A673 (cell line): ENCODE data around the gene APOC1. TPM values are rescaled to one million over a fixed set of nuclear protein-coding genes. Genes with fewer than 3 reads are reported as not detected.

ENCODE experiments used
- BruUV-seq: library from RNA; stranded (reverse); fragments of 400-500 nt; replicated peaks from 2 replicates; lab custom pipeline; 2021; lab: Mats Ljungman, UMichigan
- CTCF ChIA-PET: fragments of 300-600 bp; sonication (Branson Sonifier 250); formaldehyde crosslinking; loops from one replicate; lab custom pipeline; 2022; ENCODE audit warnings: antibody characterized with exemption; lab: Charles Lee
- POLR2A ChIA-PET: fragments of 300-600 bp; sonication (Branson Sonifier 250); formaldehyde crosslinking; loops from one replicate; lab custom pipeline; 2022; ENCODE audit warnings: antibody characterized with exemption; ENCODE audit not compliant: low non-redundant PET; lab: Charles Lee
- DNase-seq: peaks from one replicate; pipeline ENCODE4 v3.0.0-alpha.2; 2015; ENCODE audit warnings: low spot score
- H3K27ac ChIP-seq: fragments of 200-600 bp; sonication (generic); 2 replicates; pipeline ENCODE4 v1.5.1; 2016; ENCODE audit warnings: mixed run types, low read depth, mild to moderate bottlenecking, mixed read lengths, antibody characterized with exemption, low read length; ENCODE audit not compliant: poor library complexity, severe bottlenecking
- H3K27me3 ChIP-seq: fragments of 200-600 bp; sonication (generic); replicated peaks from 2 replicates; pipeline ENCODE4 v1.6.1; 2017; ENCODE audit warnings: mixed run types, low read depth, mild to moderate bottlenecking, mixed read lengths, antibody characterized with exemption, low read length; ENCODE audit not compliant: insufficient read depth, poor library complexity
- H3K36me3 ChIP-seq: fragments of 200-600 bp; sonication (generic); 2 replicates; pipeline ENCODE4 v1.6.1; 2016; ENCODE audit warnings: mixed run types, mild to moderate bottlenecking, mixed read lengths, antibody characterized with exemption, low read length; ENCODE audit not compliant: insufficient read depth, poor library complexity, severe bottlenecking
- H3K4me1 ChIP-seq: fragments of 200-600 bp; sonication (generic); 2 replicates; pipeline ENCODE4 v1.6.1; 2017; ENCODE audit warnings: mixed run types, mild to moderate bottlenecking, mixed read lengths, antibody characterized with exemption, low read length; ENCODE audit not compliant: insufficient read depth, poor library complexity, severe bottlenecking
- H3K4me3 ChIP-seq: fragments of 200-600 bp; sonication (generic); 2 replicates; pipeline ENCODE4 v1.5.1; 2016; ENCODE audit warnings: low read depth, mixed run types, mild to moderate bottlenecking, mixed read lengths, low read length; ENCODE audit not compliant: poor library complexity, severe bottlenecking
- H3K9me3 ChIP-seq: fragments of 200-600 bp; sonication (generic); 2 replicates; pipeline ENCODE4 v1.6.1; 2016; ENCODE audit warnings: mixed run types, low read depth, mild to moderate bottlenecking, mixed read lengths, antibody characterized with exemption, low read length; ENCODE audit not compliant: poor library complexity, severe bottlenecking
- CTCF ChIP-seq: fragments of 300-800, 200-600 bp; sonication (generic); conservative IDR thresholded peaks from 2 replicates; pipeline ENCODE4 v1.5.1; 2017; ENCODE audit warnings: low read depth, mild to moderate bottlenecking, antibody characterized with exemption, low read length, moderate library complexity, mixed read lengths
- EZH2 ChIP-seq: fragments of 200-600 bp; sonication (generic); IDR thresholded peaks from 2 replicates; pipeline ENCODE4 v1.6.1; 2017; ENCODE audit warnings: borderline replicate concordance, low read depth, mild to moderate bottlenecking, mixed read lengths, antibody characterized with exemption, low read length; ENCODE audit not compliant: poor library complexity, severe bottlenecking
- intact Hi-C: fragments of 100-400 bp; cut with micrococcal nuclease; formaldehyde crosslinking; loops from one replicate; pipeline ENCODE4 v1.10.0; 2022; ENCODE audit not compliant: unreplicated experiment
- total RNA-seq: library from RNA; stranded (reverse); gene quantifications from 2 replicates; pipeline ENCODE4 v1.2.3, GENCODE V29; 2021

The APOC1 gene
- total RNA-seq, 1 experiment from 2014 or later, result 5.5 TPM

DNA sequence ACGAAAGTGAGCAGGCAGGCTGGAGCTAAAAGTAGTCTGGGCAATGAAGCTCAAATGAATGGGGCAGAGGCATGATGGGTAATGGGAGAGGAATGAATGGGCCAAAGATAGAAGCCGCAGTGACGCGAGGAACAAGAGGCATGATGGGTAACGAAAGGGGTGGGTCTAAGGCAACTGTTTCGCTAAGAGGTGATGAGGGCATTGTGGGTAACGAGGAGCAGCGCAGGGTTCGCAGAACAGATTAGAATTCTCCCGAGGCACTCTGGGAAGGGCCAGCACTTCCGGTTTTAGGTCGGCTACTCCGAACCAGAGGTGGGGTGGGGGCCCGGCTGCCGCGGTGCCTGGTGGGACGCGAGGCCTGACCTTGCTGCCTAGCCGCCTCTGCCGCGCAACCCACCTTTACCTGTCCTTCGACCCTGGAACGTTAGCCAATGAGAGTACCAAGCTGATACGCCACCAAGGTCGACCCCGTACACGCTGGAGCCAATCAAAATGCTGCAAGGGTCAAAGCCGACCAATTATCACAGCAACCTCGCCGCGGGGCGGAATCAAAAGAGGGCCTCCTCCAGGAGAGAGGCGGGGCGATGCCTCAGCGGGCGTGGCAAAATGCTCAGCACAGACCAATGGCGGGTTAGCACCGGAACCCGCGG lies 23.9 kb upstream of the APOC1 start:
- BruUV-seq, result no TSS peak
- Histone ChIP-seq H3K27ac (peak overlapping the region; percentile 89), H3K4me3 (peak overlapping the region; percentile 85), H3K4me1 (peaks cover 14% of the 10 kb centered on the region), H3K36me3 (peaks cover 34% of the 10 kb centered on the region), H3K9me3 (no peaks in the 10 kb centered on the region), H3K27me3 (no peaks in the 10 kb centered on the region)
- ChIA-PET CTCF (interaction anchor here (1.6 kb wide), 1 partner anchor 44 kb away, joined by 4 read pairs; the partner anchor contains the start of gene NECTIN2), POLR2A (no interaction called here)
- intact Hi-C loops, result loop anchor here (2.0 kb wide), 1 partner anchor 44 kb away; the partner anchor contains the start of gene NECTIN2
- no peak for TF ChIP-seq CTCF
- no peak for TF ChIP-seq EZH2
- peak; percentile 100 for DNase-seq

- no peak for TF ChIP-seq CTCF
- no peak for TF ChIP-seq EZH2
- Histone ChIP-seq H3K4me1 (peaks cover 14% of the 10 kb centered on the region), H3K27me3 (no peaks in the 10 kb centered on the region), H3K36me3 (peaks cover 37% of the 10 kb centered on the region), H3K4me3 (peak within 1 kb of the TSS; percentile 85), H3K27ac (peak within 1 kb of the TSS; percentile 91), H3K9me3 (no peaks in the 10 kb centered on the region)
- intact Hi-C loops, result loop anchor here (2.0 kb wide), 1 partner anchor 44 kb away; the partner anchor contains the start of gene NECTIN2
- POLR2A ChIA-PET, result no interaction called here
- no peak for DNase-seq
- CTCF ChIA-PET, result no interaction called here
- BruUV-seq, result no TSS peak
Measured at GRCh38 chr19:44891016-44891882, 23.2 kb upstream of the APOC1 start, which contains the start of gene TOMM40. TOMM40 (plus strand) TSS chr19:44891254; CDS start chr19:44891416, 162 bp downstream.

- ChIA-PET POLR2A (no interaction called here), CTCF (no interaction called here)
- DNase-seq, result no peak
- TF ChIP-seq CTCF, result no peak
- TF ChIP-seq EZH2, result no peak
- H3K27ac ChIP-seq, result no peak overlapping the region
- no peak overlapping the region for H3K4me3 ChIP-seq
- H3K9me3 ChIP-seq, result no peaks in the 10 kb centered on the region
- peaks cover 51% of the 10 kb centered on the region for H3K36me3 ChIP-seq
- no TSS peak for BruUV-seq
- peaks cover 14% of the 10 kb centered on the region for H3K4me1 ChIP-seq
- intact Hi-C loops, result no loop called here
- no peaks in the 10 kb centered on the region for H3K27me3 ChIP-seq
Measured at GRCh38 chr19:44892932-44893331, 21.5 kb upstream of the APOC1 start.
